Hematopoietic multipotent progenitor cell (in vitro differentiated cells): Measurements from ENCODE around the gene VTI1A. TPM values are rescaled to one million over a fixed set of nuclear protein-coding genes. Genes with fewer than 3 reads are reported as not detected.
A peak's percentile ranks its signal among the peaks of the same experiment; 100 is the strongest.

Experiments
- DNase-seq, 3 donors: peaks; one replicate each; pipeline ENCODE4 v3.0.0-alpha.2; 2011 to 2015; ENCODE audit warnings: low read depth in 2 of 3, low spot score in 2 of 3
- total RNA-seq: library from RNA; depleted of rRNA; stranded (reverse); fragments of >200 nt; gene quantifications from one replicate; pipeline ENCODE4 v1.2.3, GENCODE V29; 2012

The VTI1A gene
- total RNA-seq, 1 donor = 20.7 TPM

GRCh38 chr10:112797855-112798254 is 350.8 kb downstream of the VTI1A start:
- DNase-seq = no peak

- no peak for DNase-seq
These were observed 352.0 kb downstream of the VTI1A start for GRCh38 chr10:112799038-112799437.

- no peak for DNase-seq
These were observed 352.9 kb downstream of the VTI1A start for GRCh38 chr10:112799726-112800510.

- DNase-seq = no peak
These were observed 354.0 kb downstream of the VTI1A start for GRCh38 chr10:112801004-112801403.

- no peak for DNase-seq
These were observed 354.7 kb downstream of the VTI1A start for GRCh38 chr10:112801748-112802147.

DNA sequence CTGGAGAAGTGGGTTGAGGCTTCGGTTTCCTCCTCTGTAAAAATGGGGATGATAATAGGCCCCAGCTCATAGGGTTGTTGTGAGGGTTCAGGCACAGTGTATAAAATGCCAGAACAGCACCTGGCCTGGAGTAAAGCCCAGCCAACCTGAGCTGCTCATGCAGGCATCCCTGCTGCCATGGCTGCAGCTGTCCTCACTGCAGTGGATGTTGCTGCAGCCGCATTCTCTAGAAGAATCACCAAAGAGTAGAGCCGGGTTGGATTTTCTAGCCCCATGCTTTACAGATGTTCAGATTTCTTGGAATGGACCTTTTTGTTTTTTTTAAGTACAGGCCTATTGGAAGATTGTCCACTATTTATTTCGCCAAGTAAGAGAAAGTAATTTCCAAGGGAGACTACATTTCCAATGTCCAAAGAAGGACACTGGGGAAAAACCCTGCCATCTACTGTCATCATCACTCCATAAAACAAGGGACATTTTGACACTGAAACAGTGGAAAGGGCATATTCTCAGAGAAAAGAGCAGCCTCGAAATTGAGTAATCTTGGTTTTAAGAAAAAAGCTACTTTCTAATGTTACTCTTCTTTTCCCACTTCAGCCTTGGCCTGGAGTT is 355.5 kb downstream of the VTI1A start:
- no peak for DNase-seq

- no peak for DNase-seq
These were observed 357.0 kb downstream of the VTI1A start for GRCh38 chr10:112803961-112804401.

GRCh38 chr10:112805254-112805590 is 358.2 kb downstream of the VTI1A start:
- no peak for DNase-seq

- DNase-seq = no peak
These were observed 358.7 kb downstream of the VTI1A start for GRCh38 chr10:112805701-112806100.

GRCh38 chr10:112807013-112807412 is 360.0 kb downstream of the VTI1A start:
- no peak for DNase-seq

DNA sequence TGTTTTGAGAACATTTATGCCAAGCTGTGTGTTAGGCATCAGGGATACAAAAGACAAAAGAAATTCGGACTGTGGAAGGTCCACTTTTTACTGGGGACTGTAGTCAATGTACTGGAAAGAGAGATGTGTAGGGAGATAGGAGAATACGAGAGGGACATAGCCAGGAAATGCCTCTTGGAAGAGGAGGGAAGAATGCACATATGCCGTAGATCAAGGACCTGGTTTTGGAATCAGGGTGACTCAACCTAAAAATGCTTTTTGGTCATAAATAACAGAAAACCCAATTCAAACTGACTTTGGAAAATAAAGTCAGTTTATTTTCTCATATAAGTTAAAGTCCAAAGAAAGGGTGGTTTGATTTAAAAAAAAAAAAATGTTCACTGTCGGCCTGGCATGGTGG is 362.7 kb downstream of the VTI1A start:
- no peak for DNase-seq

DNA sequence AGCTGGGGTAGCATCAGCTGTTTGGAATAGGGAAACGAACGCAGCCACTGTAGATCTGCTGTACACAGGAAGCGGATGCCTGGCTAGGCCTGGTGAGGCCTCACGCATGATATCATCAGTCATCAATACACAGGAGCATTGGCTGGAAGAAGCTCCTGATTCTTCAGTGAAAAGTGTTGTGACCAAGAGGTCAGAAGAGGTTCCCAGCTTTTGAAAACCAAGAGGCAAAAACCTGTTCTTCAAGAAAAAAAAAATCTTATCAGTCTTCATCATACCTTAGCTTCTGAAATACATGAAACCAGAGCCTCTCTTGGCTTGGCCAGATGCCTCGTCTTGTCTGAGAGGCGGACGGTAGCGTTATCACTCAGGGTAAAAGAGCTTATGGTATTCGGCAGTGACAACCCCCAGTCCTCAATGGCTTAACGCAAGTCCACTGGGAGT is 363.7 kb downstream of the VTI1A start:
- DNase-seq = no peak

GRCh38 chr10:112811741-112812551 is 364.9 kb downstream of the VTI1A start:
- DNase-seq = no peak

- DNase-seq = no peak
These were observed 365.6 kb downstream of the VTI1A start for GRCh38 chr10:112812586-112812985.

DNA sequence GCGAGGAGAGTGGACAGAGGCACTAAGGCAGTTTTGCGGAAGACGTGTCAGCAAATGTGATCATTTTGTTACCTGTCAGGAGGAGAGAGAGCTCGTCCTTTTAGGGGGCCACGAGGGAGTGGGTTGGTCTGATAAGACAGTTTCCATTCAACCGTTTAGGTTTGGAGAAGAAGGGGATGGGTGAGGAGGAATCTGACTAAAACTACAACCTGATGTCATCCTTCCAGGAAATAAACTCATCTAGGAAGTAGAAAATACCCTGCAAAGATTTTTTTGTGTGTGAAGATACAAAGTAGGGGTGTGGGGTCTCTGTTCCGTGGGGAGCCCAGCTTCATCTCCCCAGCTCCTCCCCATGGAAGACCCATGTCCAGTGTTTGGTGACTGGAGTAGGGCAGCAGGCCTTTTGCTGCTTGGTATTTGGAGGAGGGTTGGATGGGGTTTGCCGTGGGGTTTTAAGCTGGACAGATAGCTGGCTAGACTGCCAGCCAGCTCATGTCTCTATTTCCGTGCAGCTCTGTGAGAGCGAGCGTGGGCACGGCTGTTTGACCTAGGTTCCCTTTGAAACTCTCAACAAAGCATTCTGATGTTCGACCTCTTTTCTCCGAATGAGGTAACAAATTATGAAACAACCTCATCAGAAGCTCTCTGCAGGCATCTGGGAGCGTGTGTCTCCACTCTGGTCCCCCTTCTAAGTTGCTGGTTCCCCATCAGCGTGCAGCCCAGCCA is 367.0 kb downstream of the VTI1A start:
- DNase-seq = no peak

- peak in 2 of 3 donors; percentile 40 to 43 for DNase-seq
These were observed 368.4 kb downstream of the VTI1A start for GRCh38 chr10:112815269-112816032.

DNA sequence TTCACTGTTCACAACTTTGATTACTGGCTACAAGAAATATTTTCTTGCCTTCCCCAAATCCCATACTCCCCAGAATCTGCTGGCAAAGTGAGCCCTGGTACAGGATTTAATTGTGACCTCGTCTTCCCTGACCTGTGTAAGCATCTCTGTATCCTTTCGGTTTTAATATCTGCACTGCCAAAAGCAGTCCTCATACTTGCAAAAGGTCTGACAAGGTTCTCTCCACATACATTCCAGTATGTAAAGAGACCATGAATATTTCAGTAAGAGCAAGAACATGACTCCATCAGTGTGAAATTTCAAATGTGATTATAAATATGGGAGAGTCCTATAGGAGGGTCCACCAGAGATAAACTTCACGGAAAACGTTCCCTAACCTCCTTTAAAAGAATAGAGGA is 369.0 kb downstream of the VTI1A start:
- DNase-seq = no peak

- no peak for DNase-seq
These were observed 369.9 kb downstream of the VTI1A start for GRCh38 chr10:112816891-112817290.

- no peak for DNase-seq
These were observed 371.2 kb downstream of the VTI1A start for GRCh38 chr10:112817981-112818777.
